NCI-H2081 treated with DMSO at 0.1 percent for 48 hours (cell line): ENCODE results near the gene BCHE.

Source experiments
- DNase-seq: peaks from one replicate; lab custom pipeline; 2025; lab: John Stamatoyannopoulos, UW

The BCHE gene

GRCh38 chr3:165749821-165750220, 87.4 kb downstream of the BCHE start:
- no peak for DNase-seq

- DNase-seq: no peak
Measured at GRCh38 chr3:165749241-165749640, 88.0 kb downstream of the BCHE start.

- DNase-seq: no peak
Measured at GRCh38 chr3:165748094-165748493, 89.1 kb downstream of the BCHE start.

- DNase-seq: no peak
Measured at GRCh38 chr3:165746874-165747273, 90.3 kb downstream of the BCHE start.

- no peak for DNase-seq
Measured at GRCh38 chr3:165744025-165744424, 93.2 kb downstream of the BCHE start.

GRCh38 chr3:165742351-165742750, 94.9 kb downstream of the BCHE start:
- peak; percentile 46 for DNase-seq

GRCh38 chr3:165729756-165730155, 107.5 kb downstream of the BCHE start:
- DNase-seq: no peak

- no peak for DNase-seq
Measured at GRCh38 chr3:165728924-165729323, 108.3 kb downstream of the BCHE start.

- no peak for DNase-seq
Measured at GRCh38 chr3:165725296-165725695, 111.9 kb downstream of the BCHE start.
